Measurements from ENCODE around the gene ALK.

The ALK gene

DNA sequence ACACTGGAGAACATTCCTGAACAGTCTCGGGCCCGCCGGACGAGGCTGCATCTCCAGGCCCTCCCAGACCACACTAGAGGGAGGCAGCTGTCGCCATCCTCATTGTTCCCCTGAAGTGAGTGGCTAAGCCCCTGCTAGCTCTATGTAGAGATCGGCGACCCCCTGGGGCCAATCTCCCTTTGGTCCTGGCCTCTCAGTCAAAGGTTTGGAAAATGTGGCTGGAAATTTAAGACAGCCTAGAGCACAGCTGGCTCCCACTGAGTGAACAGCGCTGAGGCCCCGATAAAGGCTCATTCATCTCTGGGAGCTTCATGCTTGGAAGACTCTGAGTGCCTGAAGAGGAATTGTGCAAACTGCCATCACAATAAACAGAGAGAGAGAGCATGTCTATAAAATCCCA lies 445.9 kb downstream of the ALK start:
- DNase-seq: peak; percentile 34

- no peak for DNase-seq
These were observed 451.4 kb downstream of the ALK start for GRCh38 chr2:29469961-29470360.

DNA sequence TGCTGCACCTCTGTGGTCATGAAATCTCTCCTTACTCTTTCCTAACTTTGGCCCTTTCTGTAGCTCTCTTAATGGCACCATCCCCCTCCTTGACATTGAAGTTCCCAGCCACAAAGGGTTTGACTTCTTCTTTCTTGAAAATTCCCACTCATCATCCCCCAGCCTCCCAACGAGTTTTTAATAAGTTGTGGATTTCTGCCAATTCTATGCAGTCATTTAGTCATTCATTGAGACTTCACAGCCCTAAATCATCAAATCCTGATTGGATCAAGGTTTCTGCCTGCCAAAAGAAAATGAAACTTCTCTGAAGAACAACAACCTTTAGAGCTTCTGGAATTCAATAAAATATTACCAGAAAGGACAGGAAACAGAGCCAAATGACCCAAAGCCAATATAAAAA lies 451.9 kb downstream of the ALK start:
- DNase-seq: no peak

GRCh38 chr2:29463181-29463900 lies 458.0 kb downstream of the ALK start:
- no peak for DNase-seq

GRCh38 chr2:29462293-29462692 lies 459.1 kb downstream of the ALK start:
- DNase-seq: no peak

- DNase-seq: no peak
These were observed 461.2 kb downstream of the ALK start for GRCh38 chr2:29460190-29460589.

GRCh38 chr2:29459445-29460179 lies 461.8 kb downstream of the ALK start:
- no peak for DNase-seq

DNA sequence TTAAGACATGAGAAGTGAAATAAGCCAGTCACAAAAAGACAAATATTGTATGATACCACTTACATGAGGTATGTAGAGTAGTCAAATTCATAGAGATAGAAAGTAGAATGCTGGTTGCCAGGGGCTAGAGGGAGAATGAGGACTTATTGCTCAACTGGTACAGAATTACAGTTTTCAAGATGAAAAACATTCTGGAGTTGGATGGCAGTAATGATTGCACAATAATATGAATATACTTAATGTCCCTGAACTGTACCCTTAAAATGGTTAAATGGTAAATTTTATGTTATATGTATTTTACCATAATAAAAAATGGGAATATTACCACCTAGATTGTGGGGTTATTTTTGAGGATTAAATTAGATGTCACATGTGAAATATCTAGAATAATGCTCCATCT lies 465.0 kb downstream of the ALK start:
- no peak for DNase-seq

DNA sequence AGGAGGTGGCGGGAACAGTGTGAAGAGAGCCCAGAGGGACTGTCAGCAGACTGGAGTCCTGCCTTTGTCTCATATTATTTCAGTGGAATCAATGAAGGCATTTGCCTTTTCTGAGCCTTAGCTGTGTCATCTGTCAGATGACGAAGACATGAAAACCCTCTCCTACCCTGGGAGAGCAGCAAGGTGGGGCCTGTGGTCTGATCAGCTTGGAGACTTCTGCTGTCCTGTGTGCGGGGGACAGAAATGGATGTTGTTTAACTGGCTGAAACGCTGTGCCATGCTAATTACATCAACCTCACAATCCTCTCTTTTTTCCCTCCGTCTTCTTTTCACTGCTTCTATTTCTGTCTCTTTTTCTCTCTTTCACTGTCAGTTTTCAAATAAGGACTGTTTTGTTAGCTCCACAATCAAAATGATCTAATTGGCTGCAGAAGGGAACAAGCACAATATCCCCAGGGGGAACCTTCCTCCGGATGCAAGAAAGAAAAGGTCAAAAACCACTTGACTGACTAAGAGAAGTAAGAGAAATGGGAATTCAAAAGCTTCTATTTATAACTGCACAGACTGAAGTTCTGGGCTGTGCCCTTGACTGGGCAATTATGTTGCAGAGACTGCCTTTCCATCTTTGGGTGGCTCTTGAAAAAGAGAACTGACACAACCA lies 466.1 kb downstream of the ALK start:
- DNase-seq: no peak

- no peak for DNase-seq
These were observed 469.4 kb downstream of the ALK start for GRCh38 chr2:29452036-29452435.

- no peak for DNase-seq
These were observed 470.7 kb downstream of the ALK start for GRCh38 chr2:29450596-29451222.

DNA sequence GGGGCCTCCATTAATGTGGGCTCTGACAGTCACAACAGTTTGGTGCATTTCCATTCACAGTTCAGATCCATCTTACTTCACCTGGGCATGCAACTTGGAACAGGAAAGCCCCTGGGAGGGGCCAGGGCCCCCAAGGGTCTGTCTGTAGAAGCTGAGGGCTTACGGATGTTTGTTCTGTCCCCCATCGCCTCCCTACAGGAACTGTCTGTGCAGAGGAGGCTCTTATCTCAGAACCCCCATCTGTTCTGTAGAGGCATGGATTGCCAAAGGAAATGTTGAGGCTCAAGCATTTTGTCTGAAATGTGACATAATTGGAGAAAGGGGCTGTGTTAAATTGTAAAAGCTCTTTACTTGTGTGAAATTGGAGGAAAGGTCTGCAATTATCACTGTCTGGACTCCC lies 471.9 kb downstream of the ALK start:
- no peak for DNase-seq

- no peak for DNase-seq
These were observed 473.2 kb downstream of the ALK start for GRCh38 chr2:29448096-29448688.

GRCh38 chr2:29447513-29447912 lies 473.9 kb downstream of the ALK start:
- DNase-seq: no peak

DNA sequence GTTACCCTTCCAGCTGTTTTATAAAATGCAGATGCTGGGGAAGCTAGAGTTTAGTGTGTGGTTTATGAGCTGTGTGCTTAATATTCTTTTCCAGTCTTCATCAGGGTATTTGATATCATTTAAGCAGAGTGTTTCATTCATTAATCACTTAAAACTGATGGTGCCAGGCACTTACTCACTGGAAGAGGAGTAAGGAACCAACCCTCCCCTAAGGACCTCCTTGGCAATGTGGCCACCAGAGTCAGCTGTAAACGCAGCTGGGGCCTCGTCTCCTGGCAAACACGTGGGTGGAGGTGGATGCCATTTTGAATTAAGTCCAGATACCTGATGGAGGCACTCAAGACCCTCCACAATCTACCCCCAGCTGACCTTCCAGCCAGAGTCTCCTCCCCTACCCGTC lies 474.5 kb downstream of the ALK start:
- DNase-seq: no peak

DNA sequence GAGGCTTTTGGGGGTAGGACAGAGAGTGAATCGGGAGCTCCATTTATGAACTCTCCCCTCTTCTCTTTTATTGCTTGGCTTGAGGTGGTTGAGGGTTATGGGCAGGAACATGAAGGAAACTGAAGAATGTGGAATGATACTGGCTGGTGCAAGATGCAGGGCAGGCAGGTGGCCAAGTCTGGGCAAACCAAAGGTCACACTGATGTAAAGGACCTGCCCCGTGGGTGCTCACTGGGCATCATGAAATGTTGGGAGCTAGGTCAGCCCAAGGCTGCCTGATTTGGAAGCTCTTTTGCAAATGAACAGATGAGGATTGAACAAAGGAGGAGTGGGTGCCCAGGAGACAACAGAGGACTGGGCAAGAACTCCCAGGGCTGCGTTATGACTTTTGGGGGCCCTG lies 477.2 kb downstream of the ALK start:
- DNase-seq: no peak

GRCh38 chr2:29443627-29444026 lies 477.8 kb downstream of the ALK start:
- DNase-seq: no peak

GRCh38 chr2:29443151-29443550 lies 478.2 kb downstream of the ALK start:
- peak; percentile 72 for DNase-seq

- DNase-seq: no peak
These were observed 480.3 kb downstream of the ALK start for GRCh38 chr2:29440921-29441623.

DNA sequence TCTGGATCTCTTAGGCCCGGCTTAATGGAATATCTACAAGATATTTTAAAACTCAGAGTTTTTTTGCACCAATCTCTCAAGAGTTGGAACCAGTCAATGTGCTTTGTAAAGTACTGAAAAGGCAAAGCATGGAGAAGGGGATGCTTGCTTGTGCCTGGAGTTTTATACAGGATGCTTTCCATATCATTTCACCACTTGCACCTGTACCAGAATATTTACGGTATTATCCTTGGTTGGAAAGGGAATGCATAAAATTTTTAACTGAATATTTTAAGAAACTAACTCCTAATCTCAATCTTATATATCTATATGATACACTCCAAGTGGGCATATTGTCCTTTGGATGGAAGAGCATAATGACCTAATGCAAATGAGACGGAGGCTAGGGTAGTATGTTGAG lies 487.5 kb downstream of the ALK start:
- no peak for DNase-seq

- DNase-seq: no peak
These were observed 488.3 kb downstream of the ALK start for GRCh38 chr2:29433128-29433527.

DNA sequence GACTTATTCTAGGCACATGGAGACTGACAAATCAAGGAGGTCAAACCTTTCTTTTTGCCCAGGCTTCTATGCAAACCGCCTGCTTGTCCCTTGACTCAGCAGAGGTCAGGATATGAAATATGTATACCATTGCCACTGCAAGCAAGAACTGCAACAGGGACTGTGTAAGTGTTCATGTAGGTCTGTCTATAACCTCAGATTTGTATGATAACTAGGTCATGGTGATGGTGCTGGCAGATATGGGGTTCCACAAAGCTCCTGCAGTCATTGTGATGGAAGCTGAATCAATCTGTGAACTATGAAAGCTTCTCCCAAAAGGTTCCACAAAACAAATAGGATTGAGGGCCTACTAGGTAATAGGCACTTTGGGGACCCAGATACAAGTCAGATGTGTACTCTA lies 489.9 kb downstream of the ALK start:
- no peak for DNase-seq

Data from NCI-H2171 treated with DMSO at 0.1 percent for 48 hours (cell line).